H1 (cell line): ENCODE measurements around the gene ATP5ME. TPM values are rescaled to one million over a fixed set of nuclear protein-coding genes. Genes with fewer than 3 reads are reported as not detected.

ENCODE experiments used
- EP300 ChIP-seq, 2 experiments: IDR thresholded peaks; 1 replicate in 1 of 2; 2 replicates in 1 of 2; pipeline ENCODE4 v1.6.1; 2011 to 2012; ENCODE audit warnings: low read depth in 2 of 2, low read length in 2 of 2, mild to moderate bottlenecking in 2 of 2, borderline replicate concordance in 1 of 2, inconsistent platforms in 1 of 2, moderate library complexity in 1 of 2
- HDAC6 ChIP-seq: IDR thresholded peaks from one replicate; pipeline ENCODE4 v1.7.1; 2012; ENCODE audit warnings: low read depth, mild to moderate bottlenecking, inconsistent platforms, low read length, moderate library complexity
- JUN ChIP-seq: IDR thresholded peaks from 2 replicates; pipeline ENCODE4 v1.6.1; 2011; ENCODE audit warnings: low read depth, mild to moderate bottlenecking, improper control_type of control experiment, low read length
- PHF8 ChIP-seq: fragments of 200-600 bp; sonication (generic); conservative IDR thresholded peaks from 2 replicates; pipeline ENCODE4 v1.7.1; 2012; ENCODE audit warnings: low read depth, mild to moderate bottlenecking, inconsistent platforms, low read length, moderate library complexity
- SIRT6 ChIP-seq: IDR thresholded peaks from one replicate; pipeline ENCODE4 v1.7.1; 2012; ENCODE audit warnings: low read length, inconsistent platforms
- SP1 ChIP-seq: IDR thresholded peaks from 2 replicates; pipeline ENCODE4 v1.6.1; 2011; ENCODE audit warnings: low read depth, low read length
- polyA plus RNA-seq, 7 experiments: library from polyadenylated mRNA; depleted of rRNA in 3 of 7; stranded (reverse) in 5 of 7; unstranded in 2 of 7; fragments of >200 nt in 5 of 7; fragments of 200-250 nt in 2 of 7; gene quantifications; 1 replicate in 5 of 7; 2 replicates in 1 of 7; 4 replicates in 1 of 7; pipeline versions ENCODE4 v1.2.1 to v1.2.3, GENCODE V29; 2011 to 2013; ENCODE audit warnings: missing spikeins in 2 of 7, mixed read lengths in 2 of 7
- total RNA-seq: library from RNA; stranded (reverse); fragmentation: NEBNext Ultra II Directional; extraction: Animal tissue kit (Norgen Biotek cat#: 25700); gene quantifications from 2 replicates; pipeline ENCODE4 v1.2.1, GENCODE V29; 2021

The ATP5ME gene
- total and polyA plus RNA-seq, 2 of the 8 experiments (the other 6 are each of a cell fraction or from before 2014, with no cell fraction given) = 375 to 450 TPM

DNA sequence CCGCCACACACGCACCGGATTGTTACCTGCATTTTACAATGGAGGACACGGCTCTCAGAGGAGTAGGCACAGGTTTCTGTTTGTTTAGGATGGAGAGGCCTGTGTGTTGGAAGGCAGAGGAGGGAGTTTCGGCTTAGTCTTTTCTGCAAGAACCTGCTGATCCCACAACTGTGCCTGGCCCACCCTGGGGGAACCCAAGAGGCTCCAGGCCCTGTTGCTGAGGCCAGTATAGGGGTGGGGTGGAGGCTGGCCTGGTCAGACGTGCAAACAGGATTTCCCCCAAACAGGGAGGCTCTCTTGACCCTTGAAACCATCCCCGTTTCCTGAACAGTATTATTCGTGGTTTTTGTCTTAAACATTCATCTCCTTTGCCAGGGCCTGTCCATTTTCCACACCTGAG, 15.6 kb upstream of the ATP5ME start (continued):
- TF ChIP-seq HDAC6 = no peak
- no peak for TF ChIP-seq JUN
- no peak for TF ChIP-seq EP300 (IDR thresholded peaks at IDR 0.05; ENCODE audit: borderline replicate concordance in 1 of 2, low read depth in 2 of 2, low read length in 2 of 2)
- no peak for TF ChIP-seq SP1
- no peak for TF ChIP-seq PHF8
- no peak for TF ChIP-seq SIRT6
- TF ChIP-seq, all 59 proteins: peak for 0
